Measurements from ENCODE around the gene SACS. TPM values are rescaled to one million over a fixed set of nuclear protein-coding genes. Genes with fewer than 3 reads are reported as not detected.

The SACS gene
- total and polyA plus RNA-seq, 2 of the 4 experiments (the other 2 are of a cell fraction), result 14.7 to 121 TPM

- H2BK20ac ChIP-seq (ENCODE audit: low read depth, low read length), result no peak overlapping the region
- no peak overlapping the region for H3K4me3 ChIP-seq (ENCODE audit: insufficient read depth, low read depth, low read length)
- H3K9me1 ChIP-seq (ENCODE audit: insufficient read depth, low read length), result no peaks in the 10 kb centered on the region; the same call in 1 of the 2 replicates
- no peak overlapping the region for H4K91ac ChIP-seq (ENCODE audit: insufficient read depth, low read depth, low read length)
- no peak overlapping the region for H3K9ac ChIP-seq (ENCODE audit: low read depth, low read length)
- H2BK5ac ChIP-seq (ENCODE audit: low read depth, low read length, poor library complexity, severe bottlenecking), result no peak overlapping the region
- H3K14ac ChIP-seq (replicated peaks; ENCODE audit: low read depth, low read length), result no peak overlapping the region
- H3K27ac ChIP-seq (ENCODE audit: insufficient read depth, low read length), result no peak overlapping the region
- H3K23ac ChIP-seq (ENCODE audit: low read depth, low read length), result no peak overlapping the region
- DNase-seq, result no peak
- H3K9me3 ChIP-seq (ENCODE audit: control insufficient read depth, insufficient read depth, low read length), result no peaks in the 10 kb centered on the region
- no peak overlapping the region for H2AK9ac ChIP-seq (replicated peaks; ENCODE audit: low read depth, low read length, poor library complexity)
- no peak for TF ChIP-seq MAFK (IDR thresholded peaks at IDR 0.05; ENCODE audit: low read depth, low read length)
- no peak for TF ChIP-seq RFX5 (IDR thresholded peaks at IDR 0.05; ENCODE audit: low read depth, low read length)
- TF ChIP-seq CTCF (conservative IDR thresholded peaks at IDR 0.05; ENCODE audit: low read depth, low read length), result no peak
- no peak for TF ChIP-seq POLR2A (IDR thresholded peaks at IDR 0.05; ENCODE audit: low read depth, low read length)
- no peak for TF ChIP-seq SMC3 (IDR thresholded peaks at IDR 0.05; ENCODE audit: low read depth, low read length)
- TF ChIP-seq MAZ (IDR thresholded peaks at IDR 0.05; ENCODE audit: borderline replicate concordance, low read depth, low read length), result no peak
- TF ChIP-seq BHLHE40 (IDR thresholded peaks at IDR 0.05; ENCODE audit: low read depth, low read length), result no peak
- no peak for TF ChIP-seq ELK1 (IDR thresholded peaks at IDR 0.05; ENCODE audit: borderline replicate concordance, low read depth, low read length)
- no peak for TF ChIP-seq NFE2L2 (IDR thresholded peaks at IDR 0.05; ENCODE audit: low read depth, low read length)
- TF ChIP-seq MXI1 (IDR thresholded peaks at IDR 0.05; ENCODE audit: borderline replicate concordance, low read depth, low read length), result no peak
- no peak for TF ChIP-seq USF2 (IDR thresholded peaks at IDR 0.05; ENCODE audit: low read depth, low read length)
- no peak for TF ChIP-seq RAD21 (IDR thresholded peaks at IDR 0.05; ENCODE audit: low read length)
- no peak for TF ChIP-seq RCOR1 (IDR thresholded peaks at IDR 0.05; ENCODE audit: insufficient replicate concordance, low read length)
- H4K5ac ChIP-seq (ENCODE audit: low read depth, low read length), result no peak overlapping the region
- no peaks in the 10 kb centered on the region for H3K27me3 ChIP-seq (ENCODE audit: control insufficient read depth, insufficient read depth, low read length)
- in situ Hi-C loops (cut with MboI; ENCODE audit: low sequenced_read_pairs) (no loop called here), dilution Hi-C loops (cut with HindIII; ENCODE audit: low sequenced_read_pairs, unreplicated experiment) (no loop called here), intact Hi-C loops (cut with micrococcal nuclease) (no loop called here)
- H3K56ac ChIP-seq (ENCODE audit: extremely low read depth, insufficient read depth, low read length), result no peak overlapping the region
- H2BK120ac ChIP-seq (ENCODE audit: low read depth, low read length), result no peak overlapping the region
- BruUV-seq (replicated peaks), result no TSS peak
- H4K8ac ChIP-seq (ENCODE audit: low read depth in 2 of 2, low read length in 2 of 2), result no peak overlapping the region
- H3K4me2 ChIP-seq (ENCODE audit: low read depth, low read length), result no peak overlapping the region
- H2BK15ac ChIP-seq (ENCODE audit: low read depth, low read length), result no peak overlapping the region
- H2AFZ ChIP-seq (replicated peaks; ENCODE audit: low read length, poor library complexity), result no peak overlapping the region
- H3K36me3 ChIP-seq (ENCODE audit: control insufficient read depth, insufficient read depth, low read length), result no peaks in the 10 kb centered on the region
- ChIA-PET CTCF (no interaction called here), POLR2A (ENCODE audit: unreplicated experiment) (no interaction called here)
- H3K4ac ChIP-seq (ENCODE audit: low read depth, low read length), result no peak overlapping the region
- ATAC-seq (ENCODE audit: low read depth), result no peak
- H3K4me1 ChIP-seq (ENCODE audit: control insufficient read depth, insufficient read depth, low read length), result no peaks in the 10 kb centered on the region
- WGBS, 2 experiments (ENCODE audit: extremely low coverage in 2 of 2, insufficient read length in 1 of 2), result no CpG with 5 or more reads among the region's 1 CpG
- no peaks in the 10 kb centered on the region for H3K79me1 ChIP-seq (ENCODE audit: low read depth in 1 of 2, low read length in 2 of 2)
- no peaks in the 10 kb centered on the region for H4K20me1 ChIP-seq (ENCODE audit: insufficient read depth, low read length)
- no peak overlapping the region for H2AK5ac ChIP-seq (ENCODE audit: low read depth, low read length)
- H3K18ac ChIP-seq (ENCODE audit: low read depth, low read length), result no peak overlapping the region
Observed at GRCh38 chr13:23292586-23292985, 140.9 kb downstream of the SACS start.

All from IMR-90 (cell line).